B cell (primary cell): Measurements from ENCODE around the gene INPP5J. TPM values are rescaled to one million over a fixed set of nuclear protein-coding genes. Genes with fewer than 3 reads are reported as not detected.

Experiments
- ATAC-seq: fragments of 200-7000 bp; cut with Tn5 transposase; one replicate; pipeline ENCODE4 v1.10.0; 2021; ENCODE audit warnings: low read depth, mild to moderate bottlenecking, moderate number of reproducible peaks, moderate library complexity
- CTCF ChIA-PET: fragments of 350-600 bp; sonication (Branson Sonifier 250); formaldehyde crosslinking; loops from one replicate; lab custom pipeline; 2021; ENCODE audit warnings: antibody characterized with exemption, inconsistent platforms; lab: Charles Lee
- POLR2A ChIA-PET: fragments of 350-600 bp; sonication (Branson Sonifier 250); formaldehyde crosslinking; loops from one replicate; lab custom pipeline; 2021; ENCODE audit warnings: antibody characterized with exemption; lab: Charles Lee
- DNase-seq: peaks from one replicate; pipeline ENCODE4 v3.0.0; 2013
- H2AFZ ChIP-seq: 2 replicates; pipeline ENCODE4 v1.6.1; 2012; ENCODE audit warnings: mild to moderate bottlenecking, low read depth, low read length; ENCODE audit not compliant: insufficient read depth, poor library complexity, severe bottlenecking
- H3K27ac ChIP-seq, 2 donors: 1 replicate in 1 of 2; 2 replicates in 1 of 2; pipeline ENCODE4 v1.5.1; 2012 to 2013; ENCODE audit warnings: low read length in 2 of 2, mild to moderate bottlenecking in 2 of 2, moderate library complexity in 1 of 2
- H3K27me3 ChIP-seq, 4 experiments: fragments of 200-600 bp in 1 of 4; sonication (generic) in 1 of 4; replicated peaks in 1 of 4; 1 replicate in 2 of 4; 2 replicates in 2 of 4; pipeline versions ENCODE4 v1.6.1 to v1.7.0; 2013 to 2016; ENCODE audit warnings: low read length in 3 of 4, mild to moderate bottlenecking in 2 of 4, mixed read lengths in 1 of 4, moderate library complexity in 1 of 4; ENCODE audit not compliant: insufficient read depth in 4 of 4, control insufficient read depth in 3 of 4; ENCODE audit errors: control extremely low read depth in 1 of 4
- H3K36me3 ChIP-seq, 2 experiments: replicated peaks in 1 of 2; 1 replicate in 1 of 2; 2 replicates in 1 of 2; pipeline versions ENCODE4 v1.6.1 to v1.7.1; 2013; ENCODE audit warnings: low read length in 1 of 2; ENCODE audit not compliant: insufficient read depth in 2 of 2, control insufficient read depth in 1 of 2; ENCODE audit errors: control extremely low read depth in 1 of 2, extremely low read depth in 1 of 2
- H3K4me1 ChIP-seq, 2 donors: fragments of 200-600 bp in 1 of 2; sonication (generic) in 1 of 2; 1 replicate in 1 of 2; 2 replicates in 1 of 2; pipeline versions ENCODE4 v1.5.1 to v1.6.1; 2013 to 2017; ENCODE audit warnings: low read length in 2 of 2; ENCODE audit not compliant: control insufficient read depth in 2 of 2, insufficient read depth in 2 of 2
- H3K4me2 ChIP-seq: replicated peaks from 2 replicates; pipeline ENCODE3; 2012; ENCODE audit warnings: mild to moderate bottlenecking, low read depth, low read length; ENCODE audit not compliant: poor library complexity, severe bottlenecking
- H3K4me3 ChIP-seq, 5 experiments: fragments of 200-600 bp in 1 of 5; sonication (generic) in 1 of 5; 1 replicate in 3 of 5; 2 replicates in 2 of 5; pipeline versions ENCODE4 v1.5.1 to v1.7.0; 2011 to 2016; ENCODE audit warnings: low read length in 4 of 5, mild to moderate bottlenecking in 4 of 5, low read depth in 2 of 5, control low read depth in 1 of 5, moderate library complexity in 1 of 5; ENCODE audit not compliant: insufficient read depth in 1 of 5; ENCODE audit errors: control extremely low read depth in 1 of 5, extremely low read depth in 1 of 5
- H3K79me2 ChIP-seq: fragments of 200-600 bp; sonication (generic); one replicate; pipeline ENCODE4 v1.6.0; 2016; ENCODE audit warnings: low read length; ENCODE audit not compliant: control insufficient read depth, insufficient read depth
- H3K9ac ChIP-seq: fragments of 200-600 bp; sonication (generic); 2 replicates; pipeline ENCODE4 v1.6.1; 2017; ENCODE audit warnings: mild to moderate bottlenecking, low read length, moderate library complexity
- H3K9me3 ChIP-seq, 3 donors: one replicate each; pipeline versions ENCODE4 v1.6.1 to v1.7.1; 2013; ENCODE audit warnings: low read length in 2 of 3; ENCODE audit not compliant: control insufficient read depth in 2 of 3, insufficient read depth in 1 of 3; ENCODE audit errors: control extremely low read depth in 1 of 3
- H4K20me1 ChIP-seq: 2 replicates; pipeline ENCODE4 v1.6.0; 2012; ENCODE audit warnings: mild to moderate bottlenecking, low read length; ENCODE audit not compliant: insufficient read depth, control insufficient read depth, poor library complexity, severe bottlenecking
- H3K27ac Mint-ChIP-seq: one replicate; pipeline ENCODE4 v1.8.0; 2021; ENCODE audit warnings: mixed read lengths
- H3K27me3 Mint-ChIP-seq: one replicate; pipeline ENCODE4 v1.8.0; 2021; ENCODE audit warnings: mixed read lengths
- H3K4me1 Mint-ChIP-seq: one replicate; pipeline ENCODE4 v1.8.0; 2021; ENCODE audit warnings: mixed read lengths
- H3K4me3 Mint-ChIP-seq: one replicate; pipeline ENCODE4 v1.8.0; 2021; ENCODE audit warnings: mixed read lengths
- H3K9me3 Mint-ChIP-seq: one replicate; pipeline ENCODE4 v1.8.0; 2022; ENCODE audit warnings: mixed read lengths; ENCODE audit not compliant: insufficient read depth
- EZH2 ChIP-seq: IDR thresholded peaks from 2 replicates; pipeline ENCODE4 v1.6.1; 2012; ENCODE audit warnings: borderline replicate concordance, low read depth, mild to moderate bottlenecking, moderate library complexity, low read length; ENCODE audit not compliant: insufficient read depth, poor library complexity, severe bottlenecking
- WGBS: methylation state at CpG from one replicate; pipeline ENCODE4 v1.1.5; 2013; ENCODE audit warnings: missing lambda C conversion rate; ENCODE audit not compliant: insufficient coverage; 5-methylcytosine and 5-hydroxymethylcytosine counted together
- intact Hi-C: fragments of 100-400 bp; cut with micrococcal nuclease; formaldehyde crosslinking; loops from one replicate; pipeline ENCODE4 v1.10.0; 2022
- polyA plus RNA-seq: library from polyadenylated mRNA; depleted of rRNA; stranded (reverse); fragments of >200 nt; gene quantifications from 2 replicates; pipeline ENCODE4 v1.2.3, GENCODE V29; 2012
- total RNA-seq, 2 donors: library from RNA; stranded (reverse); fragments of 120-200 nt in 1 of 2; gene quantifications; 1 replicate in 1 of 2; 2 replicates in 1 of 2; pipeline versions ENCODE4 v1.2.3 to v1.2.4, GENCODE V29; 2013 to 2022
- TF ChIP-seq, protein P1 (sequence below): fragments of 200-600 bp; IDR thresholded peaks from one replicate; pipeline ENCODE4 v1.8.0; 2022; ENCODE audit warnings: antibody characterized with exemption, mild to moderate bottlenecking

Gene INPP5J
- total and polyA plus RNA-seq, 2 donors (not counting 1 experiment from before 2014, with no cell fraction given): 0.07 to 0.52 TPM

GRCh38 chr22:31118046-31118820, 4.5 kb upstream of the INPP5J start:
- Histone ChIP-seq H3K79me2 (no peaks in the 10 kb centered on the region), H3K4me1 (no peaks in the 10 kb centered on the region)
- 91% methylated on average over 3 of the region's 3 CpGs for WGBS

More at GRCh38 chr22:31118046-31118820, 4.5 kb upstream of the INPP5J start:
- Histone ChIP-seq H3K4me3 (no peak overlapping the region), H3K4me2 (no peak overlapping the region), H3K27ac (no peak overlapping the region), H4K20me1 (no peaks in the 10 kb centered on the region), H2AFZ (no peak overlapping the region), H3K9ac (no peak overlapping the region), H3K36me3 (no peaks in the 10 kb centered on the region), H3K27me3 (no peaks in the 10 kb centered on the region), H3K9me3 (no peaks in the 10 kb centered on the region)
- no peak for ATAC-seq
- CTCF ChIA-PET: no interaction called here
- no peak for DNase-seq
- Mint-ChIP-seq H3K4me1 (no peaks in the 10 kb centered on the region), H3K4me3 (no peak overlapping the region), H3K9me3 (no peaks in the 10 kb centered on the region), H3K27me3 (no peaks in the 10 kb centered on the region), H3K27ac (no peak overlapping the region)
- POLR2A ChIA-PET: no interaction called here
- no peak for TF ChIP-seq EZH2
- TF ChIP-seq, protein P1, sequence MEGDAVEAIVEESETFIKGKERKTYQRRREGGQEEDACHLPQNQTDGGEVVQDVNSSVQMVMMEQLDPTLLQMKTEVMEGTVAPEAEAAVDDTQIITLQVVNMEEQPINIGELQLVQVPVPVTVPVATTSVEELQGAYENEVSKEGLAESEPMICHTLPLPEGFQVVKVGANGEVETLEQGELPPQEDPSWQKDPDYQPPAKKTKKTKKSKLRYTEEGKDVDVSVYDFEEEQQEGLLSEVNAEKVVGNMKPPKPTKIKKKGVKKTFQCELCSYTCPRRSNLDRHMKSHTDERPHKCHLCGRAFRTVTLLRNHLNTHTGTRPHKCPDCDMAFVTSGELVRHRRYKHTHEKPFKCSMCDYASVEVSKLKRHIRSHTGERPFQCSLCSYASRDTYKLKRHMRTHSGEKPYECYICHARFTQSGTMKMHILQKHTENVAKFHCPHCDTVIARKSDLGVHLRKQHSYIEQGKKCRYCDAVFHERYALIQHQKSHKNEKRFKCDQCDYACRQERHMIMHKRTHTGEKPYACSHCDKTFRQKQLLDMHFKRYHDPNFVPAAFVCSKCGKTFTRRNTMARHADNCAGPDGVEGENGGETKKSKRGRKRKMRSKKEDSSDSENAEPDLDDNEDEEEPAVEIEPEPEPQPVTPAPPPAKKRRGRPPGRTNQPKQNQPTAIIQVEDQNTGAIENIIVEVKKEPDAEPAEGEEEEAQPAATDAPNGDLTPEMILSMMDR: no peak
- intact Hi-C loops: no loop called here
